Measurements from ENCODE around the gene SCAPER.
A peak's percentile ranks its signal among the peaks of the same experiment; 100 is the strongest.
"Not testable (repeated sequence)": the region's sequence is repeated elsewhere in the genome, so short reads cannot be mapped to it uniquely, and the experiment has no call there.

The SCAPER gene

GRCh38 chr15:76576523-76577279 is 328.4 kb downstream of the SCAPER start:
- DNase-seq (ENCODE audit: low read depth in 3 of 3): peak in 1 of 3 donors; percentile 3

- DNase-seq (ENCODE audit: low read depth in 3 of 3): no peak
These were observed 329.5 kb downstream of the SCAPER start for GRCh38 chr15:76575679-76576078.

GRCh38 chr15:76575274-76575673 is 329.9 kb downstream of the SCAPER start:
- no peak for DNase-seq (ENCODE audit: low read depth in 3 of 3)

- no peak for DNase-seq (ENCODE audit: low read depth in 3 of 3)
These were observed 332.2 kb downstream of the SCAPER start for GRCh38 chr15:76572983-76573314.

GRCh38 chr15:76566276-76566675 is 338.9 kb downstream of the SCAPER start:
- DNase-seq (ENCODE audit: low read depth in 3 of 3): no peak

GRCh38 chr15:76565366-76565765 is 339.8 kb downstream of the SCAPER start:
- no peak for DNase-seq (ENCODE audit: low read depth in 3 of 3)

- no peak for DNase-seq (ENCODE audit: low read depth in 3 of 3)
These were observed 349.9 kb downstream of the SCAPER start for GRCh38 chr15:76555247-76555646.

GRCh38 chr15:76553564-76553963 is 351.6 kb downstream of the SCAPER start:
- DNase-seq (ENCODE audit: low read depth in 3 of 3): no peak

- DNase-seq (ENCODE audit: low read depth in 3 of 3): no peak
These were observed 352.0 kb downstream of the SCAPER start for GRCh38 chr15:76553102-76553501.

GRCh38 chr15:76546805-76547204 is 358.3 kb downstream of the SCAPER start:
- no peak for DNase-seq (ENCODE audit: low read depth in 3 of 3)

- DNase-seq (ENCODE audit: low read depth in 3 of 3): no peak
These were observed 371.1 kb downstream of the SCAPER start for GRCh38 chr15:76533995-76534394.

- no peak for DNase-seq (ENCODE audit: low read depth in 3 of 3)
These were observed 371.9 kb downstream of the SCAPER start for GRCh38 chr15:76533060-76533820.

GRCh38 chr15:76529911-76530310 is 375.2 kb downstream of the SCAPER start:
- DNase-seq (ENCODE audit: low read depth in 3 of 3): no peak

GRCh38 chr15:76526111-76526510 is 379.0 kb downstream of the SCAPER start:
- no peak for DNase-seq (ENCODE audit: low read depth in 3 of 3)

GRCh38 chr15:76517910-76518309 is 387.2 kb downstream of the SCAPER start:
- no peak for DNase-seq (ENCODE audit: low read depth in 3 of 3)

GRCh38 chr15:76514282-76514681 is 390.9 kb downstream of the SCAPER start:
- no peak for DNase-seq (ENCODE audit: low read depth in 3 of 3)

- no peak for DNase-seq (ENCODE audit: low read depth in 3 of 3)
These were observed 392.2 kb downstream of the SCAPER start for GRCh38 chr15:76512971-76513370.

GRCh38 chr15:76510663-76511062 is 394.5 kb downstream of the SCAPER start:
- not testable (repeated sequence) for DNase-seq (ENCODE audit: low read depth in 3 of 3)

- DNase-seq (ENCODE audit: low read depth in 3 of 3): no peak
These were observed 401.3 kb downstream of the SCAPER start for GRCh38 chr15:76503804-76504203.

GRCh38 chr15:76503121-76503520 is 402.0 kb downstream of the SCAPER start:
- DNase-seq (ENCODE audit: low read depth in 3 of 3): no peak

GRCh38 chr15:76502678-76503077 is 402.5 kb downstream of the SCAPER start:
- DNase-seq (ENCODE audit: low read depth in 3 of 3): no peak

- not testable (repeated sequence) for DNase-seq (ENCODE audit: low read depth in 3 of 3)
These were observed 403.0 kb downstream of the SCAPER start for GRCh38 chr15:76502185-76502584.

- no peak for DNase-seq (ENCODE audit: low read depth in 3 of 3)
These were observed 403.4 kb downstream of the SCAPER start for GRCh38 chr15:76501726-76502125.

Measured in stimulated activated CD4-positive, alpha-beta T cell treated with anti-CD3 and anti-CD28 coated beads, TNF-alpha, amount 100 ng/mL, for 48 hours (primary cell).